Effector memory CD8-positive, alpha-beta T cell (primary cell): Measurements from ENCODE around the gene METTL13.

Experiments used
- ATAC-seq: fragments of 150-1000 bp; cut with Tn5 transposase; replicated peaks from 2 replicates; pipeline ENCODE4 v1.10.0; 2021; ENCODE audit warnings: mild to moderate bottlenecking, moderate library complexity
- DNase-seq, 3 experiments: peaks; one replicate each; pipeline ENCODE4 v3.0.0; 2021
- H3K27ac Mint-ChIP-seq, 2 donors: one replicate each; pipeline ENCODE4 v1.8.0; 2022; ENCODE audit warnings: mild to moderate bottlenecking in 2 of 2, mixed read lengths in 2 of 2, moderate library complexity in 2 of 2
- H3K27me3 Mint-ChIP-seq, 2 donors: one replicate each; pipeline ENCODE4 v1.8.0; 2022; ENCODE audit warnings: mixed read lengths in 2 of 2
- H3K36me3 Mint-ChIP-seq: one replicate; pipeline ENCODE4 v1.8.0; 2022; ENCODE audit warnings: mild to moderate bottlenecking, moderate library complexity, mixed read lengths; ENCODE audit not compliant: insufficient read depth
- H3K4me1 Mint-ChIP-seq, 2 donors: one replicate each; pipeline ENCODE4 v1.8.0; 2022; ENCODE audit warnings: low read depth in 2 of 2, mixed read lengths in 2 of 2
- H3K4me3 Mint-ChIP-seq, 2 donors: one replicate each; pipeline ENCODE4 v1.8.0; 2022; ENCODE audit warnings: mild to moderate bottlenecking in 2 of 2, mixed read lengths in 2 of 2, moderate library complexity in 2 of 2
- H3K9me3 Mint-ChIP-seq, 2 donors: one replicate each; pipeline ENCODE4 v1.8.0; 2022; ENCODE audit warnings: mixed read lengths in 2 of 2

Gene METTL13

DNA sequence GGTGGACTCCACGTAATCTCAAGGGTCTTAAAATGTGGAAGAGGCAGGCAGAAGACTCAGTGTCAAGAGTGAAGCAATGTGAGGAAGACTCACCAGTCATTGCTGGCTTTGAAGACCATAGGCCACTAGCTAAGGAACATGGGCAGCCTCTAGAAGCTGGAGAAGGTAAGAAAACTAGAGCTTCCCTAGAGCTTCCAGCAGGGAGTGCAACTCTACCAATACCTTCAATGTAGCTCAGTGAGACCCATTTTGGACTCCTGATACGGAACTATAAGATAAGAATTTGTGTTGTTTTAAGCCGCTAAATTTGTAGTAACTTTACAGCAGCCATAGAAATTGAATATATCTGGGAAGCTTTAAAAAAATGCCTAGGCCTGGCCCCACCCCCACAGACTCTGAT, 18.9 kb downstream of the METTL13 start:
- Mint-ChIP-seq H3K9me3 (no peaks in the 10 kb centered on the region), H3K4me3 (no peak overlapping the region), H3K27ac (peak overlapping the region; percentile 15 to 20), H3K4me1 (peaks cover 2 to 3% of the 10 kb centered on the region in 2 donors), H3K27me3 (no peaks in the 10 kb centered on the region), H3K36me3 (peaks cover 23% of the 10 kb centered on the region)
- ATAC-seq (no peak), DNase-seq (no peak)

DNA sequence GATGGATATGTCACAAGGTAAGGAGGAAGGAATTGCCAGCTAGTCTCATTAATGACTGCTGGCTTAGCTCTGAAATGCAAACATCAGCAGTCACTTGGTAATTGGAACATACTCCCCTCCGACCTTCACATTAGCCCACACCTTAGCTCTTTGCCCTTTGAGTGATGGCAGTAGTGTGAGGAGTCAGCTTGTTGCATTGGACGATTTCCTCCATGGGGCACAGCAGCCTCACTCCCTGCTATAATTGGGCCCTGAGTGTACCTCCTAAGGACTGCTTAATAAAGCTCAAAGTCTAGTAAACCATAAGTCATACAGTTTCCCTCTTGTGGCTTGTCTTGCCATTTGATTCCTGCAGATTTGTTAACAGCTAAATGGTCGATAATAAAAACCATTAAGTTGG, 19.4 kb downstream of the METTL13 start:
- peaks cover 22% of the 10 kb centered on the region for H3K36me3 Mint-ChIP-seq
- DNase-seq (no peak), ATAC-seq (no peak)
- H3K9me3 Mint-ChIP-seq, result no peaks in the 10 kb centered on the region
- H3K4me3 Mint-ChIP-seq, result no peak overlapping the region
- H3K27me3 Mint-ChIP-seq, result no peaks in the 10 kb centered on the region
- peaks cover 6 to 8% of the 10 kb centered on the region in 2 donors for H3K4me1 Mint-ChIP-seq
- no peak overlapping the region for H3K27ac Mint-ChIP-seq

DNA sequence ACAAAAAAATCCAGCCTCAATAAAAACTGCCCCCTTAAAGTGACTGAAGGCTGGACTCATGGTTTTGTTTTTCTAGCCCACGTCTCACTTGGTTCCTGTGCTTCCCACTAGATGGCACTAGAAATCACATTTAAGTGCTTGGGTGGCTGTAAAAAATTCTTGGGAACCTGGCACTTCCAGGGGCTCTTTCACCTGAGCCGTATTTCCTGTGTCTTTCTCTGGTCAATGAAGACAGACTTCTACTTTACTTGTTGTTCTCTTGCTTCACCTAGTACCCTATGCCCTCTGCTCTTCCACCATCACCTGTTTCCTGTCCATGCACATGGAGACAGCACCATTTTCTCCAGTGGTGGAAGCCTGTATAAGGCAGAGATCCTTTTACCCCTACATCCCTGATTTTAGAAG, 20.0 kb downstream of the METTL13 start:
- DNase-seq (no peak), ATAC-seq (no peak)
- Mint-ChIP-seq H3K9me3 (no peaks in the 10 kb centered on the region), H3K27ac (no peak overlapping the region), H3K27me3 (no peaks in the 10 kb centered on the region), H3K4me3 (no peak overlapping the region), H3K4me1 (peaks cover 8% of the 10 kb centered on the region in 2 donors), H3K36me3 (peaks cover 16% of the 10 kb centered on the region)

DNA sequence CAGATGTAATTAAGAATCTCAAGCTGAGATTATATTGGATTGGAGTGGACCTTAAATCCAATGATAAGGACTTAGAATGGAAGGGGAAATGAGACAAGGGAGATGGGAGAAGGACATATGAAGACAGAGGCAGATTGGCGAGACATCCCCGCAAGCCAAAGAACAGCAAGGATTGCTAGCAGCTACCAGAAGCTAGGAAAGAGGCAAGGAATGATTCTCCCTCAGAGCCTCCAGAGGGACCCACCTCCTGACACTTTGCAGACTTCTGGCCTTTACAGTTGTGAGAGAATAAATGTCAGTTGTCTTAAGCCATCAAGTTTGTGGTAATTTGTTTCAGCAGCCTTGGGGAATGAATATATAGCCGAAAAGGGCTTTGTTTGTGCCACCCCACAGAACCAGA, 20.7 kb downstream of the METTL13 start:
- Mint-ChIP-seq H3K4me3 (no peak overlapping the region), H3K27me3 (no peaks in the 10 kb centered on the region), H3K27ac (no peak overlapping the region), H3K4me1 (peaks cover 10 to 11% of the 10 kb centered on the region in 2 donors), H3K36me3 (peaks cover 9% of the 10 kb centered on the region), H3K9me3 (no peaks in the 10 kb centered on the region)
- no peak for ATAC-seq
- DNase-seq, result no peak

DNA sequence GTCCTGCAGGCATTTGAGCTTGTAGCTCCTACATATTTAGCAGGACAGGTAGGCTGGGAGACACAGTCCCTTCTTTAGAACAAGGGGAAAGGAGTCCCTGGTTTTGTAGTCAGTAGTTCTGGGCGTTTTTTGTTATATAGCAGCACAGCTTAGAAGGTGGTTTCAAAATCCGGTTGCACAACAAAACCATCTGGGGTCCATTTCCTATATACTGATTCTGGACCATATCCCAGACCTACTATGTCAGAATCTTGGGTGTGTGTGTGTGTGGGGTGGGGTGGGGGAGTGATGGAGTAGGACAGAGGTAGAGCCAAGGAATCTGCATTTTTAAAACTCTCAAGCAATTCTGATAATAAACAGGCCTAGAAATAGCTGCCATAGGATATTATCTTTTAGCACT, 21.6 kb downstream of the METTL13 start:
- H3K27ac Mint-ChIP-seq, result no peak overlapping the region
- H3K9me3 Mint-ChIP-seq, result no peaks in the 10 kb centered on the region
- no peak for DNase-seq
- peaks cover 3% of the 10 kb centered on the region for H3K36me3 Mint-ChIP-seq
- H3K4me1 Mint-ChIP-seq, result peaks cover 10 to 11% of the 10 kb centered on the region in 2 donors
- H3K27me3 Mint-ChIP-seq, result no peaks in the 10 kb centered on the region
- ATAC-seq, result no peak
- no peak overlapping the region for H3K4me3 Mint-ChIP-seq

DNA sequence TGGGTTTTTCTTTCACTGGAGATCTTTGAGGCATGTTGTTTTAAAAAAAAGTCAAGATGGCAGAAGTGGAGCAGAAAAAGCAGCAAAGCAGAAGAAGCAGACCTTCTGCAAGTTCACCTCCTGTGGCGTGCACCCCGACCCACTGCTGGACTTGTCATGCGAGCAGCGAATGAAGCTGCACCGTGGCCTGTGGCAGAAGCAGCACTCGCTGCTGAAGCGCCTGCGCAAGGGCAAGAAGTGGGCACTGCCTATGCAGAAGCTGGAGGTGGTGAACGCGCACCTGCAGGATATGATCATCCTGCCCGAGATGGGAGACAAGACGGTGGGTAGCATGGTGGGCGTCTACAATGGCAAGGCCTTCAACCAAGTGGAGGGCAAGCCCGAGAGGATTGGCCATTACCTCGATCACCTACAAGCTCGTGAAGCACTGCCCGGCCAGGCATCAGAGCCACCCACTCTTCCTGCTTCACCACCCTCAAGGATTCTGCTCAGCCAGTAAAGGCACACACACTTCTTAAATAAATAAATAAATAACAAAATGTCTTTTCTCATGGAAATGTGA, 22.1 kb downstream of the METTL13 start:
- Mint-ChIP-seq H3K27ac (no peak overlapping the region), H3K4me1 (peaks cover 10 to 11% of the 10 kb centered on the region in 2 donors)
- ATAC-seq, result no peak

DNA sequence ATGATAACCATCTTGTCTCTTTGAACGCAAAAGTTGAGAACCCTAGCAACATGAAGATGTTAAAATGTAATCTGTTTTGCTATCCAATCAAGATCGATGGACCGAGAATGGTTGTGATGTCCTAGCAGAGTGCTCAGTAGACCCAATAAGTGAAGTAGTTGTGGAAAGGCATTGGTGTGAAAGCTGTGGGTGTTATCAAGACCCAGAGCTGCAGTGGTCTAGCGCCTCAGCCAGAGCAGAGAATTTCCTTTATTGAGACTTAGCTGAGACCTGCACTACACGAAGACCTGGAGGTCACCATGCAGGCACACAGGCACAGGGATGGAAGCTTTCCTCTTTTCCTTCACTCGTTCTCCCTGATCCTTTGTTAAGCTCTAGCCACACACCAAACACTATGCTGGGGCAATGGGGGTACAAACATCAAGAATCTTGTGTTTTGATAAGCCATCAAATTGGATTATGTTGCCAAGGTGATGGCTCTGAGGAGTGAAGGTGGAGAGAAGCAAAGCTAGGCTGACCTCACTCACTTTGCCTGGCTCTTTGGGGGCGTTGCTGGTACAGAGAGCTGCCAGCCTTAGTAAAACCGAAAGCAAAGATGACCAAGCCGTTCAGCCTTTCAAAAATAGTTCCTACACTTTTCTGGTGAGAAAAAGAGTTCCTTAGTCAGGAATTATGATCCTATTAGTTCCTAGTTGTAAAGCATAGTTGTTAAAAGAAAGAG, 24.1 kb downstream of the METTL13 start:
- H3K27me3 Mint-ChIP-seq, result peaks cover 0 to 5% of the 10 kb centered on the region in 2 donors
- H3K9me3 Mint-ChIP-seq, result no peaks in the 10 kb centered on the region
- H3K27ac Mint-ChIP-seq, result peak overlapping the region; percentile 18 to 84
- no peaks in the 10 kb centered on the region for H3K36me3 Mint-ChIP-seq
- ATAC-seq (peak; percentile 88), DNase-seq (peak in 2 of 3 experiments; percentile 4 to 14)
- peaks cover 10 to 11% of the 10 kb centered on the region in 2 donors for H3K4me1 Mint-ChIP-seq
- H3K4me3 Mint-ChIP-seq, result peak overlapping the region; percentile 55 to 58

More for the DNA sequence above, 22.1 kb downstream of the METTL13 start:
- H3K9me3 Mint-ChIP-seq, result no peaks in the 10 kb centered on the region
- H3K36me3 Mint-ChIP-seq, result no peaks in the 10 kb centered on the region
- no peak for DNase-seq
- H3K4me3 Mint-ChIP-seq, result no peak overlapping the region
- H3K27me3 Mint-ChIP-seq, result no peaks in the 10 kb centered on the region

DNA sequence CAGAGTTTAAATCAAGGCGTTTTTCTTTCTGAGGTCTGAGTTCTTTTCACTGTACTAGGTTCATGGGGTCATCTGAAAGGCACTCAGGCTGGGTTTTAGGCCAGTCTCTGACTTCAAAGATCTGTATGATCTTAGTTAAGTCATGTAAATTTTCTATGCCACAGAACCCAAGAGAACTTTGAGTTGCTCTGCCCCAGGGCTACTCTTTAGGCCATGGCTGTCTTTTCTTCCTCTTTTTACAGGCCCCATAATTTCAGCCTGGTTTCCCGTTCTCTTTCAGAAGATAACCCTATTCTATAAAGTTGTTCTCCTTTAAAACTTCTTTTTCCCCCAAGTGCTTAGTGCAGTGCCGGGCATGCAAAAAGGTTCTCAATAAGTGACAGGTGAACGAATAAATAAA, 26.1 kb downstream of the METTL13 start:
- Mint-ChIP-seq H3K27me3 (peaks cover 0 to 12% of the 10 kb centered on the region in 2 donors), H3K36me3 (no peaks in the 10 kb centered on the region), H3K27ac (no peak overlapping the region), H3K4me3 (no peak overlapping the region), H3K4me1 (peaks cover 10 to 11% of the 10 kb centered on the region in 2 donors), H3K9me3 (no peaks in the 10 kb centered on the region)
- ATAC-seq (no peak), DNase-seq (no peak)

DNA sequence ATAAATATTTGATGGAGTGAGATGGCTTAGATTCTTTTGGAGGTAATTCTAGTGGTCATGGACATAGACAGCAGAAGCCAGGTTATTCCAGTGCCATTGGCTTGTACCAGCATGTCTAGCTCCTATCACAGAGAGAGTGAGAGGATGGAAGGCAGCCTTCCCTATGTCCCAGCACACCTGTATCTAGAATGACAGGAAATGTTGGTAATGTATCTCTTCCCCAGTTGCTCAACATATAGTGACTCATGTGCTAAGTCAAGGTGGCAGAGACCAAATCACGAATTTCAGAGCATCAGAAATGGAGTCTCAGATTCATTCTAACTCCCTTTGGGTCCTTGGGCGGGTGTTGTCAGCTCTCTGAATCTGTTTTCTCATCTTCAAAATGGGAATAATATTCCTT, 28.4 kb downstream of the METTL13 start:
- Mint-ChIP-seq H3K9me3 (no peaks in the 10 kb centered on the region), H3K36me3 (no peaks in the 10 kb centered on the region), H3K4me1 (peaks cover 10 to 11% of the 10 kb centered on the region in 2 donors), H3K4me3 (no peak overlapping the region), H3K27me3 (peaks cover 0 to 12% of the 10 kb centered on the region in 2 donors), H3K27ac (no peak overlapping the region)
- ATAC-seq (no peak), DNase-seq (no peak)

DNA sequence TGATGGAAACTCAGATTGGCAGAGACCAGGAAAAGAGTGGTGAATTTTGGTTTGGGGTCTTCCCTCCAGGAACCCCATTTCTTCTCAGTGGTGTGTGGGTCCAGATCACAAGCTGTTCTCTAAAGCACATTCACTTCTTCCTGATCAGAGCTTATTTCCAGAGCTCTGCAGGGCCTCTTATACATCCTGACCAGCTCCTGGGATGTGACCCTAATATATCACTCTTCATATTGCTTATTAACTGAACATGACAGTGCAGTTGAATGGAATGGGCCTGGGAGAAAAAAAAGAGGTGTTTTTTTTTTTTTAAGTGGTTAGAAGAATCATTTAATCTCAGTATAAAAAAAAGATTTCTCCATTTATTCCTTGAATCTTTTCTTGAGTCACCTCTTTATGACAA, 30.2 kb downstream of the METTL13 start:
- Mint-ChIP-seq H3K9me3 (no peaks in the 10 kb centered on the region), H3K36me3 (no peaks in the 10 kb centered on the region), H3K27ac (no peak overlapping the region), H3K4me3 (no peak overlapping the region), H3K4me1 (peaks cover 1% of the 10 kb centered on the region in 2 donors), H3K27me3 (peaks cover 0 to 12% of the 10 kb centered on the region in 2 donors)
- ATAC-seq (no peak), DNase-seq (no peak)

DNA sequence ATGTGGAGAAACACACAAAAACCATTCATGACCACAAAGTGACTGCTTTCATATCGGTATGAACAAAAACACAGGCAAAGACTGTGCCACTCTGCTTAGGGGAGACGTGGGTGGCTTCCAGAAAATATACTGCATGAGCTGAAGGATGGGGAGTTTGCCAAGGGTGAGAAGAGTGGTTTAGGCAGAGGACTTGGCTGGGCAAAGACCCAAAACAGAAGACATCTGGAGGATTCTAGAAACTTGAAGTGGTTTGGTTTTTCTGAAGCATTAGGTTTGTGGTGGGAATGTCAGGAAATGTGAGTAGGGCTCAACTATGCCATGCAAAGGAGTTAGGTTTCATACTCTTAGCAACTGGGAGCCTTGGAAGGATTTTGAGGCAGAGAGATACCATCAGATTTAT, 33.2 kb downstream of the METTL13 start:
- no peak for DNase-seq
- Mint-ChIP-seq H3K36me3 (no peaks in the 10 kb centered on the region), H3K4me1 (no peaks in the 10 kb centered on the region), H3K4me3 (no peak overlapping the region), H3K9me3 (no peaks in the 10 kb centered on the region), H3K27ac (no peak overlapping the region), H3K27me3 (peaks cover 9 to 12% of the 10 kb centered on the region in 2 donors)
- ATAC-seq, result no peak

DNA sequence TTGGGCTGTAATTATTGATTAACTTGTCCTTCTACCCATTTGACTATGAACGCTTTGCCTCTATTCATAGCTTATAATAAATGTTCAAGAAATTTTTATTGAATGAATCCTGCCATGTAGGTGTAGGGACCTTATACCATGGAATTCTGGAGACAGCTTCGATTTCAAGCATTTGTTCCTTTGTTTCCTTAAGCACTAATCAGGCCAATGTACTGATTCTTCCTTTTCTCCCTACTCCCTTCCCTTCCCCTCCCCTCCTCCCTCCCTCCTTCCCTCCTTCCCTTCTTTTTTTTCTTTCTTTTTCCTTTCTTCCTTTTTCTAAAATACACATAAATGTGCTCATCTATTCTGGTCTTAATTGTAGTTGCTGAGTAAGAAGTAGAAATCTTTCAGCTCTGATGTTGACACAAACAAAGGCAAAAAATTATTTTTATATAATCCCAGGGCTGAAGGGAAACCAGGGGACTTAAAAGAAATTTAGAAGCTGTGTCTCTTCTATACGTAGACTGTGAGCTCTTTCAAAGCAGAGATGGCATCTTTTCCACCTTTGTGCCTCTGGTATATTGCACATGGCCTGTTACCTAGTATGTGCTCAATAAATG, 34.9 kb downstream of the METTL13 start:
- ATAC-seq (no peak), DNase-seq (no peak)
- Mint-ChIP-seq H3K4me3 (no peak overlapping the region), H3K27ac (no peak overlapping the region), H3K36me3 (no peaks in the 10 kb centered on the region), H3K9me3 (no peaks in the 10 kb centered on the region), H3K4me1 (no peaks in the 10 kb centered on the region), H3K27me3 (peaks cover 1 to 9% of the 10 kb centered on the region in 2 donors)

DNA sequence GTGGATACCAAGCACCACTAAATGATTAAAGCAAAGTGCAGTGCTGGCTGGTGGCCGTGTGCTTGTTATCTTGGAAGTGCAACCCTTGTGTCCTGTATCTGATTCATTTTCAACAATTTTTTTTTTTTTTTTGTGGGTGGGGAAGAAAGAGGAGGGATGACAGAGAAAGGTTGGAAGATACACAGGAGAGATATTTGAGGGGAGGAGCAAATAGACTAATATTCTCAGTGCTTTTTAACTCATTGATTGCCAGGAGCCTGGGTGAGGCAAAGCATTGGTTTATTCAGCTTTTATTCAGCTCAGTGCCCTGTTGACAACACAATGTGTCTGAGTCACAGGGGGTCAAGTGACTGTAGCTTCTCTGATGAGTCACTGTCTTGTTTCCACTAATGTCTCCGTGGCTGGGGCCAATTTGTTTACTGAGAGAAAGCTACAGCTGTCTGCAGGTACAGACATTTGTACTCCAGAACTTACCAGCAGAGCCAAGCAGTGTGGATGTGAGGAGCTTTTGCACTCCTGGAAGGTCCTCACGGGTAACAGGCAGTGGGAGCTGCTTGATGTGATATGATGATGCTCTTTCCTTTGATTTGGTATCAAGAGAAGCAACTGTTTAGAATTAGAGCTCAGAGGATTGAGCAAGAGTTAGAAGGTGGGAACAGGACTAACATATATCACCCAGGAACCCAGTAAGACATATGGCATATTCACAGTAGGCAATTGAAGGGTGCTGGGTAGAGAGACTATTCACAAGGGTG, 36.2 kb downstream of the METTL13 start:
- Mint-ChIP-seq H3K4me3 (no peak overlapping the region), H3K27ac (no peak overlapping the region), H3K36me3 (no peaks in the 10 kb centered on the region), H3K27me3 (peaks cover 0 to 9% of the 10 kb centered on the region in 2 donors), H3K4me1 (no peaks in the 10 kb centered on the region), H3K9me3 (no peaks in the 10 kb centered on the region)
- DNase-seq, result no peak
- no peak for ATAC-seq
